NCI-H1694 treated with DMSO at 0.1 percent for 48 hours (cell line): ENCODE results near the gene OR6F1.
"Not testable (repeated sequence)": the region's sequence is repeated elsewhere in the genome, so short reads cannot be mapped to it uniquely, and the experiment has no call there.

Source experiments
- DNase-seq: peaks from one replicate; lab custom pipeline; 2025; lab: John Stamatoyannopoulos, UW

The OR6F1 gene

GRCh38 chr1:247716546-247716945, at the start of gene OR6F1:
TSS of gene OR6F1 (minus strand) at chr1:247716646. CDS start at chr1:247712755, 3,891 bp downstream.
- DNase-seq, result no peak

- no peak for DNase-seq
Observed at GRCh38 chr1:247760456-247760855, 44.0 kb upstream of the OR6F1 start, which contains the start of gene OR1C1. TSS of gene OR1C1 (minus strand) at chr1:247760556. CDS start at chr1:247758406, 2,150 bp downstream.

GRCh38 chr1:247754311-247754710, 37.9 kb upstream of the OR6F1 start:
- not testable (repeated sequence) for DNase-seq

- DNase-seq, result no peak
Observed at GRCh38 chr1:247749870-247750269, 33.4 kb upstream of the OR6F1 start.

- no peak for DNase-seq
Observed at GRCh38 chr1:247748041-247748440, 31.6 kb upstream of the OR6F1 start, which contains the start of gene OR14A2. TSS of gene OR14A2 (minus strand) at chr1:247748141.

- no peak for DNase-seq
Observed at GRCh38 chr1:247747616-247748015, 31.2 kb upstream of the OR6F1 start.

- no peak for DNase-seq
Observed at GRCh38 chr1:247746391-247746935, 30.0 kb upstream of the OR6F1 start.

GRCh38 chr1:247742215-247742760, 25.8 kb upstream of the OR6F1 start:
- not testable (repeated sequence) for DNase-seq

GRCh38 chr1:247741756-247742155, 25.3 kb upstream of the OR6F1 start:
- no peak for DNase-seq

- no peak for DNase-seq
Observed at GRCh38 chr1:247740721-247741120, 24.3 kb upstream of the OR6F1 start.

GRCh38 chr1:247738315-247738714, 21.9 kb upstream of the OR6F1 start, which contains the start of gene OR14K1:
TSS of gene OR14K1 (plus strand) at chr1:247738615. CDS start at chr1:247738615, 0 bp downstream.
- no peak for DNase-seq

GRCh38 chr1:247721222-247721621, 4.8 kb upstream of the OR6F1 start:
- DNase-seq, result no peak

- DNase-seq, result no peak
Observed at GRCh38 chr1:247713753-247714152, 2.7 kb downstream of the OR6F1 start.

GRCh38 chr1:247710681-247711080, 5.8 kb downstream of the OR6F1 start:
- not testable (repeated sequence) for DNase-seq

- no peak for DNase-seq
Observed at GRCh38 chr1:247701338-247701737, 15.1 kb downstream of the OR6F1 start.

GRCh38 chr1:247681288-247681897, 35.1 kb downstream of the OR6F1 start:
- DNase-seq, result peak; percentile 51

- DNase-seq, result no peak
Observed at GRCh38 chr1:247680171-247680570, 36.3 kb downstream of the OR6F1 start.

- no peak for DNase-seq
Observed at GRCh38 chr1:247679639-247680038, 36.8 kb downstream of the OR6F1 start, which contains the start of gene OR13G1. TSS of gene OR13G1 (minus strand) at chr1:247679739. CDS start at chr1:247673041, 6,698 bp downstream.

- DNase-seq, result no peak
Observed at GRCh38 chr1:247669225-247669624, 47.2 kb downstream of the OR6F1 start.
